IMR-90 (cell line): ENCODE measurements around the gene MRE11.
A peak's percentile ranks its signal among the peaks of the same experiment; 100 is the strongest.

Experiments
- MXI1 ChIP-seq: IDR thresholded peaks from 2 replicates; pipeline ENCODE4 v1.6.1; 2012; ENCODE audit warnings: low read depth, mild to moderate bottlenecking, low read length, moderate library complexity, borderline replicate concordance
- POLR2A ChIP-seq: IDR thresholded peaks from 2 replicates; pipeline ENCODE4 v1.6.1; 2012; ENCODE audit warnings: mild to moderate bottlenecking, low read depth, low read length
- RCOR1 ChIP-seq: IDR thresholded peaks from 2 replicates; pipeline ENCODE4 v1.6.1; 2012; ENCODE audit warnings: mild to moderate bottlenecking, low read length, improper control_type of control experiment; ENCODE audit not compliant: insufficient replicate concordance
- RFX5 ChIP-seq: IDR thresholded peaks from 2 replicates; pipeline ENCODE4 v1.8.0; 2012; ENCODE audit warnings: low read depth, mild to moderate bottlenecking, low read length, moderate library complexity
- SMC3 ChIP-seq: fragments of 150-350 bp; IDR thresholded peaks from 2 replicates; pipeline ENCODE4 v1.6.1; 2016; ENCODE audit warnings: low read depth, mild to moderate bottlenecking, antibody characterized with exemption, low read length, moderate library complexity
- TF ChIP-seq, protein P1 (sequence below): fragments of 150-350 bp; IDR thresholded peaks from 2 replicates; pipeline ENCODE4 v1.6.1; 2016; ENCODE audit warnings: low read depth, mild to moderate bottlenecking, low read length, moderate library complexity, borderline replicate concordance
- TF ChIP-seq, protein P2 (sequence below): conservative IDR thresholded peaks from 2 replicates; pipeline ENCODE4 v1.5.1; 2012; ENCODE audit warnings: mild to moderate bottlenecking, low read depth, low read length, improper control_type of control experiment

DNA sequence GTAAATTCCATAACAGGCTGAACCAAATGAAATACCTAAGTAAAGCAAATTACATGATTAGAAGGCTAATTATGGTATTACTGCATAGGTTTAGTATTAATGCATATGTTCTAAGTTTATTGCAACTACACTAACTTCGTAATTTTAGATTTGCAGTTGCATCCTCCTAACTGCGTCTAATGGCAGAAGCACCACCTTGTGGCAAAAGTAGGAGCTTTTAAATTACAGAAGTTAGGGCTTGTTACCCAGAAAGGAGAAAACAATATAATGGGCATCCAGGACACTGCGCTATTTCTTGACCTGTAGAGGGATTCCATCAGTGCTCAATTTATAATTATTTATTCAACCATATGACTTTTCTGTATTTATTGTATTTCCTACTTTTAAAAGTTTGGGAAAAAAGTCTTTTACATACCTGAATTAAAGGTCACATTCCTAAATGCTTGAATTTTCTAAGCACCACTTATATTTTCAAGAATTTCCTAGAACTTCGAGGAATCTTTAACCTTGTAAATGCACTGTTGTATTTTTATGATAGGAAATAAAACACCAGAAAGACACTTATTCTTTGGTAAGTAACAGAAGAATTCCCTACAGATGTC is 76.2 kb downstream of the MRE11 start:
- TF ChIP-seq, protein P1, sequence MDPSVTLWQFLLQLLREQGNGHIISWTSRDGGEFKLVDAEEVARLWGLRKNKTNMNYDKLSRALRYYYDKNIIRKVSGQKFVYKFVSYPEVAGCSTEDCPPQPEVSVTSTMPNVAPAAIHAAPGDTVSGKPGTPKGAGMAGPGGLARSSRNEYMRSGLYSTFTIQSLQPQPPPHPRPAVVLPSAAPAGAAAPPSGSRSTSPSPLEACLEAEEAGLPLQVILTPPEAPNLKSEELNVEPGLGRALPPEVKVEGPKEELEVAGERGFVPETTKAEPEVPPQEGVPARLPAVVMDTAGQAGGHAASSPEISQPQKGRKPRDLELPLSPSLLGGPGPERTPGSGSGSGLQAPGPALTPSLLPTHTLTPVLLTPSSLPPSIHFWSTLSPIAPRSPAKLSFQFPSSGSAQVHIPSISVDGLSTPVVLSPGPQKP = no peak
- peak; percentile 82 for TF ChIP-seq SMC3
- TF ChIP-seq, protein P2, sequence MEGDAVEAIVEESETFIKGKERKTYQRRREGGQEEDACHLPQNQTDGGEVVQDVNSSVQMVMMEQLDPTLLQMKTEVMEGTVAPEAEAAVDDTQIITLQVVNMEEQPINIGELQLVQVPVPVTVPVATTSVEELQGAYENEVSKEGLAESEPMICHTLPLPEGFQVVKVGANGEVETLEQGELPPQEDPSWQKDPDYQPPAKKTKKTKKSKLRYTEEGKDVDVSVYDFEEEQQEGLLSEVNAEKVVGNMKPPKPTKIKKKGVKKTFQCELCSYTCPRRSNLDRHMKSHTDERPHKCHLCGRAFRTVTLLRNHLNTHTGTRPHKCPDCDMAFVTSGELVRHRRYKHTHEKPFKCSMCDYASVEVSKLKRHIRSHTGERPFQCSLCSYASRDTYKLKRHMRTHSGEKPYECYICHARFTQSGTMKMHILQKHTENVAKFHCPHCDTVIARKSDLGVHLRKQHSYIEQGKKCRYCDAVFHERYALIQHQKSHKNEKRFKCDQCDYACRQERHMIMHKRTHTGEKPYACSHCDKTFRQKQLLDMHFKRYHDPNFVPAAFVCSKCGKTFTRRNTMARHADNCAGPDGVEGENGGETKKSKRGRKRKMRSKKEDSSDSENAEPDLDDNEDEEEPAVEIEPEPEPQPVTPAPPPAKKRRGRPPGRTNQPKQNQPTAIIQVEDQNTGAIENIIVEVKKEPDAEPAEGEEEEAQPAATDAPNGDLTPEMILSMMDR = peak; percentile 70
- TF ChIP-seq MXI1 = no peak
- no peak for TF ChIP-seq POLR2A
- TF ChIP-seq RCOR1 = no peak
- no peak for TF ChIP-seq RFX5
